HG02798 (cell line): ENCODE measurements around the gene GLT6D1.

Experiments
- ATAC-seq: cut with Tn5 transposase; IDR thresholded peaks from one replicate; pipeline ENCODE4 v1.9.1; 2021; ENCODE audit warnings: mild to moderate bottlenecking; ENCODE audit not compliant: unreplicated experiment, poor library complexity

The GLT6D1 gene

GRCh38 chr9:135610290-135611141, 28.8 kb downstream of the GLT6D1 start:
- no peak for ATAC-seq

GRCh38 chr9:135609366-135609955, 29.9 kb downstream of the GLT6D1 start:
- no peak for ATAC-seq

DNA sequence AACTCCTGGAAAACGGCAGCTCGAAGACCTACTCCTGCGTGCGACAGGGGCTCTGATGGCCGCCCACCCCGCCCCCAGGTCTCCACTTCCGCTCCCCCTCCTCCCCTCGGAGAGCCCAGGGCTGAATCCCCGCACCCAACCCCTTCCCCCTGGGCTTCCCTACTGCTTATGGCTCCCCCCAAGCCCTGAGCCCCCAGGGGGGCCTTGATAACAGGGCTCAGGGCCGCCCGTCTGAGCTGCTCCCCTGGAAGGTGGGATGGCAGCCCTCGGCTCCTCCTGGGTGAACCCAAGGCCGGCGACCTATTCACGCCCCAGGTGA, 30.4 kb downstream of the GLT6D1 start:
- no peak for ATAC-seq

GRCh38 chr9:135608294-135608998, 30.9 kb downstream of the GLT6D1 start:
- ATAC-seq: no peak

- ATAC-seq: no peak
These were observed 31.7 kb downstream of the GLT6D1 start for GRCh38 chr9:135607401-135608293.

- ATAC-seq: no peak
These were observed 32.5 kb downstream of the GLT6D1 start for GRCh38 chr9:135606885-135607259.

DNA sequence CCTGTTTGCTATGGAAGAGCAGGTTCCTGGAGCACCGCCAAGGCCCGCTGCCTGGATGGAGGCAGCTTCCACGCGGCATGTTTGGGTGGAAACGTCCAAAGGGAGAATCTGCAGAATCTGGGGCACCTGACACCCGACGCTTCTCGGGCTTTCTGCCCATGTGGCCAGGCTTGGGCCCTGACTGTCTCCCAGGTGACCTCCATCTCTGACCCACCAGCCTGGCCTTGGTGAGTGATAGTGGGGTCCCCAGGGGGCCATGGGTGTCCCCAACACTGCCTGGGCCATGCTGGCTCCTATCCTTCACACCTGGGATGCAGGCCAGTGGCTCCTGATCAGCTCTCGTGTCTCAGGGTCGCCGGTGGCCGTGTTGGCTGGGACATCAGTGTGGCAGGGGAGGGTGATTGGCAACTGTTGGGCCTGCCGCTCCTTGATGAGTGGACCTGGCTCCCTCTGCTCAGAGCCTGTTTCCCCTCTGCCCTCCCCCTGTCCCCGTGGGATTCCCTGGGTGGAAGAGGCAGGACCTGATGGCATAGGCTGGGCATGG, 34.0 kb downstream of the GLT6D1 start:
- no peak for ATAC-seq

DNA sequence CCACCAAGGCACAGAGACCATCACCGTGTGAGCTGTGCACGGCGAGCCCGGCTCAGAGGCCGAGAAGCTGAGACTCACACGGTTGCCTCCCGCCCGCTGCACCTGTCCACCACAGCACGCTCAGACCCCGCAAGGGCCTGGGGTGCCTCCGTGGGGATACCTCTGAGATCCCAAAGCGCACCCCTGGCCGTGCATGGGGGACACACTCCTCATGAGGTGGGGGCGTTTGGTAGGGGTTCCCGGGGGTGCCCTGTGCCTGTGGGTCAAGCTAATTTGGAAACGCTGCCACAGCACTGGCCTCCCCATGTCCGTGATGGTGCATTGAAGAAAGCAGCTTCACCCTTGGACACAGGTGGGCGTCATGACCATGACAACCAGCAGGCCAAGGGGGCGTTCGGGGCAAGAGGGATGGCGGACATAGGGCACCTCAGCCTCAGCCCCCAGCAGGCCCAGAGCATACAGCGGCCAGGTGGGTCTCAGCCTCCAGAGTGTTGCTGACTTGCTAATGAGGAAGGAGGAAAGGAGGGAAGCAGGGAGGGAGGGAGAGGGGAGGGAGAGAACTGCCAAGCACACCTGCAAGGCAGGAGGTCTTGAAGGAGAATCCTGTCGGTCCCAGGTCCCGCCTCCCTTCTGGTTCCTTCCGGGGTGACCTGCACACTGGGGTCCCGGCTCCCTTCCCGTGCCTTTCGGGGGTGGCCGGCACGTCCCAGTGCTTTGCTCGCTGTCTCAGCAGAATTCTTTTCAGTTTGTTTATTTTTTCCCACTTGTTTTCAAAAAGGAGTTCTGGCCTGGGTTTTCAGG, 34.7 kb downstream of the GLT6D1 start:
- no peak for ATAC-seq

DNA sequence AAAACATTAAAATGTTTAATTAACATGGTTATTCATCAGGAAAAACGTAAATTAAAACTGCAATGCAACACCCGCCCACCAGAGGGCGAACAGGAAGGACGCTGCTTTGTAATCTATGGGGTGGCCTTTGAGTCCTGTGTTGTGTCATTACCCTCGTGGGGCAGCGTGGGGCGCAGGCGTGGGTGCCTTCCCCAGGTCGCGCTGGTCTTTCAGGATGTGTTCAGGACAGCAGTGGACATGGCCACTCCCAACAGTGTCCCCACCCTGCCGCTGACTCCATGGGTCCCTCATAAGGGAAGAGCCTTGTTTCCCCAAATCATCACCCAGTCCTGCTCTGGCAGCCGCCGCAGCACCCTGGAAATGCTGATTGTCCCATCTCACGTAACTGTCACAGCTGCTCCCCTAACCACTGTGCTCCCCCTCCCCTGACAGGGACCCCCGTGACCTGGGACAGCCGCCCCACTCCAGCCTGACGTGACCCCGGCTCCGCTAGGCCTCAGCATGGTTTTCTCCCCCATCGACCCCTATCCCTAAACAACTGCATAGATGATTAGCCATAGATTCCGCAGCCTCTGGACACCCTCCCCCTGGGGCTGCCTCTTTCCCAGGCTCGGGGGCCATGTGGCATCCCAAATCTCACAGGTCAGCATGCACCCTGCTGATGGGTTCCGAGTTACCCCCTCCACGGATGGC, 36.4 kb downstream of the GLT6D1 start:
- ATAC-seq: no peak

DNA sequence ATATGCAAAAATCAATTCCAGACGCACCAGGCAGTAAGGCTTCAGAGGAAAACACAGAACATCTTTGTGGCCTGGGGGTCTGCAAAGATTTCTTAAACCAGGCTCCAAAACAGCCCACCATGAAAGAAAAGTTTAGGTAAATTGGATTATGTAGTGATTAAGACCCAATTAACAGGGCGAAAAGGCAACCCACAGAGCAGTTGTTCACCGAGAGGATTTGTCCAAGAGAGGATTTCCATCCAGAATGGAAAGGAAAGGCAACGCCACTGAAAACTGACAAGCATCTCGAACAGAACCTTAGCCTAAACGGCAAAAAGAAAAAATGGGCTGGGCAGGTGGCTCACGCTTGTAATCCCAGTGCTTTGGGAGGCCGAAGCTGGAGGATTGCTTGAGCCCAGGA, 37.4 kb downstream of the GLT6D1 start:
- no peak for ATAC-seq

- no peak for ATAC-seq
These were observed 39.0 kb downstream of the GLT6D1 start for GRCh38 chr9:135600296-135600817.

DNA sequence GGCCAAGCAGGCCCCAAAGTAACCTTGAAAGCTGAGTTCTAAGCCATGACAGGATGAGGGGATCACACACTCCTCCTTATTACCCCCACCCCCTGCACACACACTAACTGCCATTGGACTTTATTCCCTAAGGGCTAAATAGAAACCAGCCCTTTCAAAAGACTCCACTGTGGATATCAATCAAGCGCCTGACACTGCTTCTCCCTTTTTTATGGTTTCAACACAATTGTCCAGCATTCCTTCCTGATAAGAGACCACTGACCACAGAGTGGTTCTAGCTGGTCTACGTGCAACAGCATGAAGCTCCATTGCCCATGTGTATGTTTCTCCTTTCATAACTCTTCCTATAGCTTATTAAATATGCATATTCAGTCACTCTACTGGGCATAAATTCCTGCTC, 43.1 kb downstream of the GLT6D1 start:
- no peak for ATAC-seq

DNA sequence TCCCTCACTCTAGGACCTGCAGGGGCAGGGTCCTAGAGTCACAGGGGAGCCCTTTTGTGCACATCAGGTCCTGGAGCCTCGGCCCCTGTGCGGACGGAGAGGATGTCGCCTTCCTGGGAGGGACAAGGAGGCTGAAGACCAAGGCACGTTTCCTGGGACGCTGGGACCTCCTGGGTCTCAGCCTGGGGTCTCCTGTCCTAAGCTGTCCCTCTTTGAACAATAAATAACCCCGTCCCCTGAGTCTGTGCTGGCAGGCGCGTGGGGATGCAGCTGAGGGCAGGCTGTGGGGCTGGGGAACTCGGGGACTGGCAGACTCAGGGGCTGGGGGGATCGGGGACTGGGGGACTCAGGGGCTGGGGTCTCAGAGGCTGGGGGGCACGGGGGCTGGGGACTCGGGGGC, 46.7 kb downstream of the GLT6D1 start:
- no peak for ATAC-seq

GRCh38 chr9:135592331-135592590, 47.1 kb downstream of the GLT6D1 start:
- no peak for ATAC-seq

DNA sequence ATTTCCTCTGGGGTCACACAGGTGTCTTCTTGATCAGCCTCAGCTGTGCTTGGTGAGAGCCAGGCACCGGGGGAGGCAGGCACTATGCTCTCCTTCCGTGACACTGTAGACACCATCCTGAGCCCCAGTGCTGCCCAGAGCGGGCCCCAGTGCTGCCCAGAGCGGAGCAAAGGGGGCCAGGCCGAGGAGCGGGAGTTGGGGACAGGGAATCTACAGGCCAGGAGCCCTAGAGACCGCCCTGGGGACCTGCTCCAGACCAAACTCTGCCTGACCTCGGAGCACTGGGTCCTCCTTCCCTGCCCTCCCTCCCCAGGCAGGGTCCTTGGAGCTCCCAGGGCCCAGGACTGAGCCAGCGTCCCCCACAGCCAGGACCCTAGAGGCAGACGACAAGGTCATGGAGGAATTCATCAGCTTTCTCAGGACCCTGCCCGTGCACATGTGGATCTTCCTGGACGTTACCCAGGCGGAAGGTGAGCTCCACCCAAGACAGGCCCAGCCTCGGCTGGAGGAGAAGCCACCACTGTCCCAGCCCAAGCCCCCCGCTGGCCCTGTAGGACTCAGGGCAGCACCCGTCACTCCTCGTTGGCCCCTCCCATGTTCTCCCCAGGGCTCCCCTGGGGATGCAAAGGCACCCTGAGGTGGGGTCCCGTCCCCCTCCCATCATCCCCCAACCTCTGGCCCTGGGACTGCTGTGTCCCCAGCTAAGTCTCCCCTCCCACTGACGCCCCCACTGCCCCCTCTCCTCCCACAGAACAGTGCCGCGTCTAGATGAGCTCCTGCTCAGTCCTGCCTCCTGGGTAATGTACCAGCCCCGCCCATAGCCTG, 47.6 kb downstream of the GLT6D1 start:
- no peak for ATAC-seq

DNA sequence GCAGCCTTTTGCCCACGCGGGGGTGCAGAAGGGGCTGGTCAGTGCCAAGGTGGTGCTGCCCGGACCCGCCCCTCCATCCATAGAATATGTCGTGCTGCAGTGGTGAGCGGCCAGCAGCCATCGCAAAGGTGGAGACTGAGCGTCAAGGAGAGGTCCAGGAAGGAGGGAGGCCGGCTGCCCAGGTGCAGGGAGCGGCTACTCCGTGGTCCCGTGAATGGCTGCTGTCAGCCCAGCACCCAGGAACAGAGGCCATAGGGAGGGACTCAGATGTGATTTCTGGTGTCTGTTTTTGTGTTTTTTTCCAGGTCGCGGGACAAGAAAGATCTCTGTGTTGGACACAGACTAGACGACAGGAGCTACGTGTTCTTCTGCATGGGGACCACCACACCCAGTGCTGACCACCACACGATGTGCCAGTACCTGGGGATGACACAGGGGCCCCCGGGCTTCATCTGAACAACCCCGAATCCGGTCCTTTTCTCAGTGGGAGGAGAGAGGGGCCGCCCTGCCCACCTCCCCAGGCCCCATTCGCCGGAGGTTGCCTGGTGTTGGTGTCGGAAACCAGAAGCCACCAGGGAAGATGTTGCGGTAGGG, 48.8 kb downstream of the GLT6D1 start:
- ATAC-seq: no peak

DNA sequence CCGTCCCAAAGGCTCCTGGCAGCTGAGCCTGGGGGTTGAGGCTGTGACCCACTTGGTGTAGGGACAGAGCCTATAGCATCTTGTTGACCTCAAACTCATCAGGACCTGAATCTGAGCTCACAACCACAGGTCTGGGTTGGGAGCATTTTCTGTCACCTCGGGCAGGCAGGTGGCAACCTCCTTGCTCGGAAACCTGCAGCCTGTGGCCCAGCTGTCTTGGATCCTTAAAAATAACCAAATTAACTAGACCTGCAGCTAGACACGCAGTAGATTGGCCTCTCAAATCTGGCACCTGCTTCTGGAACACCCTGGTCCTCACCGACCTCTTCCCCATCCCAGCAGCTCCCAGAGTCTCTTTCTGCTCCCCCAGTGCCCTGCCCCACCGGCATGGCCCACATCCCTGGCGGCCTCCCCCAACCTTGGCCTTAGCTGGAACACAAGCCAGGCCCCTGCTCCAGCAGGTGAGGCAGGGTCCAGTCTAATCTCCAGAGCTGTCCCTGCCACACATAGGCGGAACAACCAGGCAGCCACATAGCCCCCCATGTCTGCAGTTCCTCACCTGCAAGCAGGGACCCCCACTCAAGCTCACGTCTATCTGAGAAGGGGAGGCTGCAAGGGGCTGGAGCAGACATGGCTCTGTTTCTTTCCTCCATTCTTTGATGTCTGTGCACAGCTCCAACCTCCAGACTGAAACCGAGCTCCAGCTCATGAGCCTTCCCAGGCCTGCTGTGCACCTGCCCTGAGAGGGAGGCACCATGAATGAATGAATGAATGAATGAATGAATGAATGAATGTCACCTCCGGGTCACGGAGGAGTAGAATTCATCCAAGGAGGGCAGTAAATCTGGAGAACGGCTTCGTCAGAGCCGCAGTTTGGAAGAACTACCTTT, 49.5 kb downstream of the GLT6D1 start:
- no peak for ATAC-seq
